ENCODE results near the gene LRRC4C.

The LRRC4C gene

GRCh38 chr11:40370821-40371616, 1088.4 kb downstream of the LRRC4C start:
- DNase-seq (ENCODE audit: low spot score) = no peak

GRCh38 chr11:40360206-40360798, 1099.2 kb downstream of the LRRC4C start:
- DNase-seq (ENCODE audit: low spot score) = no peak

GRCh38 chr11:40354121-40354520, 1105.3 kb downstream of the LRRC4C start:
- no peak for DNase-seq (ENCODE audit: low spot score)

- no peak for DNase-seq (ENCODE audit: low spot score)
Measured at GRCh38 chr11:40340911-40341310, 1118.5 kb downstream of the LRRC4C start.

GRCh38 chr11:40338739-40339138, 1120.7 kb downstream of the LRRC4C start:
- no peak for DNase-seq (ENCODE audit: low spot score)

GRCh38 chr11:40338062-40338461, 1121.4 kb downstream of the LRRC4C start:
- DNase-seq (ENCODE audit: low spot score) = no peak

GRCh38 chr11:40337118-40337517, 1122.3 kb downstream of the LRRC4C start:
- no peak for DNase-seq (ENCODE audit: low spot score)

GRCh38 chr11:40328890-40329614, 1130.4 kb downstream of the LRRC4C start:
- DNase-seq (ENCODE audit: low spot score) = no peak

GRCh38 chr11:40323241-40323640, 1136.2 kb downstream of the LRRC4C start:
- DNase-seq (ENCODE audit: low spot score) = no peak

GRCh38 chr11:40321537-40321936, 1137.9 kb downstream of the LRRC4C start:
- no peak for DNase-seq (ENCODE audit: low spot score)

- no peak for DNase-seq (ENCODE audit: low spot score)
Measured at GRCh38 chr11:40316171-40316570, 1143.3 kb downstream of the LRRC4C start.

- DNase-seq (ENCODE audit: low spot score) = no peak
Measured at GRCh38 chr11:40315122-40315521, 1144.3 kb downstream of the LRRC4C start.

GRCh38 chr11:40314327-40314726, 1145.1 kb downstream of the LRRC4C start:
- no peak for DNase-seq (ENCODE audit: low spot score)

- DNase-seq (ENCODE audit: low spot score) = no peak
Measured at GRCh38 chr11:40306938-40307548, 1152.4 kb downstream of the LRRC4C start.

GRCh38 chr11:40302669-40303068, 1156.8 kb downstream of the LRRC4C start:
- DNase-seq (ENCODE audit: low spot score) = no peak

GRCh38 chr11:40295466-40295865, 1164.0 kb downstream of the LRRC4C start:
- DNase-seq (ENCODE audit: low spot score) = no peak

- no peak for DNase-seq (ENCODE audit: low spot score)
Measured at GRCh38 chr11:40294741-40295140, 1164.7 kb downstream of the LRRC4C start.

- no peak for DNase-seq (ENCODE audit: low spot score)
Measured at GRCh38 chr11:40294349-40294735, 1165.1 kb downstream of the LRRC4C start.

GRCh38 chr11:40293655-40294348, 1165.7 kb downstream of the LRRC4C start:
- peak; percentile 82 for DNase-seq (ENCODE audit: low spot score)

GRCh38 chr11:40292721-40293508, 1166.5 kb downstream of the LRRC4C start:
- DNase-seq (ENCODE audit: low spot score) = peak; percentile 50

GRCh38 chr11:40291741-40292140, 1167.7 kb downstream of the LRRC4C start:
- no peak for DNase-seq (ENCODE audit: low spot score)
